ENCODE measurements around the gene KIAA1671.

DNA sequence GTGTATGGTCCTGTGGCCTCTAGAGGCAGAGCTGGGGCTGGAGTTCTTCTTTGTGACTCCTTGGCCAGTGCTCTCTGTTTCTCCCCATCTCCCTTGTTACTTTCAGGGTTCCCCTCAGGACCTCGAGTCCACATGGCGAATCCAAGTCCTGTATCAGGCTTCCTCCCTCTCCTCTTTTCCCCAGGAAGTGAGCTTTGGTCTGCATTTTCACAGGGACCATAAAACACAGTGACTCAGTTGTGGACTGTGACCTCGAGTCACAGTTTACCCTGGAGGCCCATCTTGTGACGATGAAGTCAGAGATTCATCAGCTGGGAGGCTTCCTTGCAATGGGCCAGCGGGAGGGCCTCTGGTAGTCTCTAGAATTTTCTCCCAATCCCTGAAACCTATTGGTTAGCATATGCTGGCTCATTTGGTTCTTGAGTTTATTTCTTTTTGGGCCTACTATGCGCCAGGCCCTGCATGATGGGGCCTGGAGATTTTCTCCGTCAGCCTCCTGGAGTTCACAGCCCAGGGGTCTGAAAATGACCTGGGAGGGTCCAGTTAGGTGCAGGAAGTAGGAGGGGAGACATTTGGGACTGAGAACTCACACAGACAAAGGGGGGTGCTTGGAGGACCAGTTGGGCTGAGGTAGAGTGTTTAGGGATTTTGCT lies 100.8 kb downstream of the KIAA1671 start:
- TF ChIP-seq, protein P1, sequence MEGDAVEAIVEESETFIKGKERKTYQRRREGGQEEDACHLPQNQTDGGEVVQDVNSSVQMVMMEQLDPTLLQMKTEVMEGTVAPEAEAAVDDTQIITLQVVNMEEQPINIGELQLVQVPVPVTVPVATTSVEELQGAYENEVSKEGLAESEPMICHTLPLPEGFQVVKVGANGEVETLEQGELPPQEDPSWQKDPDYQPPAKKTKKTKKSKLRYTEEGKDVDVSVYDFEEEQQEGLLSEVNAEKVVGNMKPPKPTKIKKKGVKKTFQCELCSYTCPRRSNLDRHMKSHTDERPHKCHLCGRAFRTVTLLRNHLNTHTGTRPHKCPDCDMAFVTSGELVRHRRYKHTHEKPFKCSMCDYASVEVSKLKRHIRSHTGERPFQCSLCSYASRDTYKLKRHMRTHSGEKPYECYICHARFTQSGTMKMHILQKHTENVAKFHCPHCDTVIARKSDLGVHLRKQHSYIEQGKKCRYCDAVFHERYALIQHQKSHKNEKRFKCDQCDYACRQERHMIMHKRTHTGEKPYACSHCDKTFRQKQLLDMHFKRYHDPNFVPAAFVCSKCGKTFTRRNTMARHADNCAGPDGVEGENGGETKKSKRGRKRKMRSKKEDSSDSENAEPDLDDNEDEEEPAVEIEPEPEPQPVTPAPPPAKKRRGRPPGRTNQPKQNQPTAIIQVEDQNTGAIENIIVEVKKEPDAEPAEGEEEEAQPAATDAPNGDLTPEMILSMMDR (IDR thresholded peaks at IDR 0.05 in 8 of 11, conservative IDR thresholded peaks at IDR 0.05 in 3 of 11), result no peak
- no peak for TF ChIP-seq POLR2A (IDR thresholded peaks at IDR 0.05)

Measured in spleen (tissue), 7 donors.